ENCODE data around the gene THSD7A. TPM values are rescaled to one million over a fixed set of nuclear protein-coding genes. Genes with fewer than 3 reads are reported as not detected.

Gene THSD7A
- total and polyA plus RNA-seq, 2 of the 8 experiments (the other 6 are each of a cell fraction or from before 2014, with no cell fraction given) = 0.44 to 1.2 TPM

- TF ChIP-seq USF2 (IDR thresholded peaks at IDR 0.05; ENCODE audit: low read length) (no peak), JUN (IDR thresholded peaks at IDR 0.05; ENCODE audit: low read depth, low read length) (no peak), BCL11A (IDR thresholded peaks at IDR 0.05; ENCODE audit: low read depth in 2 of 2, low read length in 2 of 2) (no peak)
Observed at GRCh38 chr7:11858622-11859302, 26.8 kb upstream of the THSD7A start (continued).

Data from H1 (cell line).